ENCODE measurements around the gene MTUS2. TPM values are rescaled to one million over a fixed set of nuclear protein-coding genes. Genes with fewer than 3 reads are reported as not detected.
A peak's percentile ranks its signal among the peaks of the same experiment; 100 is the strongest.

The MTUS2 gene
- total and polyA plus RNA-seq, 8 donors = 0.12 to 28.1 (median 3.5) TPM; not detected in 1

- H3K27me3 ChIP-seq = peaks cover 4 to 74% (median 34%) of the 10 kb centered on the region in 3 donors
- H3K4me3 ChIP-seq = peak overlapping the region; percentile 14 to 48 (median 35)
- TF ChIP-seq POLR2AphosphoS5 (IDR thresholded peaks at IDR 0.05) (no peak), EP300 (IDR thresholded peaks at IDR 0.05) (no peak), POLR2A (IDR thresholded peaks at IDR 0.05) (no peak), CTCF (IDR thresholded peaks at IDR 0.05) (no peak)
- H3K36me3 ChIP-seq = no peaks in the 10 kb centered on the region
- DNase-seq = peak in 1 of 2 donors; percentile 44
- WGBS, 5 donors = 3 to 7% (median 5%) methylated on average over 18 to 29 of the region's 29 CpGs
- no peak overlapping the region for H3K27ac ChIP-seq
- peaks cover 6 to 15% (median 13%) of the 10 kb centered on the region in 4 donors for H3K4me1 ChIP-seq
- intact Hi-C loops (cut with DNase I; ENCODE audit: low total_unique reads) = no loop called here
- peaks cover 0 to 18% (median 12%) of the 10 kb centered on the region in 4 donors for H3K9me3 ChIP-seq
These were observed 951 bp upstream of the MTUS2 start for GRCh38 chr13:28819046-28819730.

GRCh38 chr13:28819735-28820098 lies 422 bp upstream of the MTUS2 start:
- Histone ChIP-seq H3K4me3 (peak overlapping the region; percentile 31 to 48 (median 40)), H3K27ac (no peak overlapping the region), H3K9me3 (peaks cover 0 to 18% (median 12%) of the 10 kb centered on the region in 4 donors), H3K36me3 (no peaks in the 10 kb centered on the region), H3K4me1 (peaks cover 6 to 15% (median 13%) of the 10 kb centered on the region in 4 donors), H3K27me3 (peaks cover 4 to 74% (median 34%) of the 10 kb centered on the region in 3 donors)
- 0 to 4% (median 1%) methylated on average over 1 to 53 of the region's 55 CpGs for WGBS, 5 donors
- TF ChIP-seq POLR2AphosphoS5 (IDR thresholded peaks at IDR 0.05) (no peak), EP300 (IDR thresholded peaks at IDR 0.05) (no peak), POLR2A (IDR thresholded peaks at IDR 0.05) (no peak), CTCF (IDR thresholded peaks at IDR 0.05) (peak in 2 of 7 experiments; percentile 8 to 15)
- DNase-seq = peak; percentile 27 to 88
- intact Hi-C loops (cut with DNase I; ENCODE audit: low total_unique reads) = no loop called here

GRCh38 chr13:28822151-28822550 lies 2.0 kb downstream of the MTUS2 start:
- Histone ChIP-seq H3K27ac (no peak overlapping the region), H3K9me3 (peaks cover 0 to 8% (median 4%) of the 10 kb centered on the region in 4 donors), H3K36me3 (no peaks in the 10 kb centered on the region), H3K27me3 (peaks cover 4 to 63% (median 31%) of the 10 kb centered on the region in 3 donors), H3K4me3 (no peak overlapping the region), H3K4me1 (peaks cover 6 to 15% (median 13%) of the 10 kb centered on the region in 4 donors)
- 83 to 91% (median 89%) methylated on average over 5 of the region's 5 CpGs for WGBS, 5 donors
- intact Hi-C loops (cut with DNase I; ENCODE audit: low total_unique reads) = no loop called here
- no peak for DNase-seq
- TF ChIP-seq POLR2AphosphoS5 (IDR thresholded peaks at IDR 0.05) (no peak), EP300 (IDR thresholded peaks at IDR 0.05) (no peak), CTCF (IDR thresholded peaks at IDR 0.05) (no peak), POLR2A (IDR thresholded peaks at IDR 0.05) (no peak)

GRCh38 chr13:28822801-28823200 lies 2.7 kb downstream of the MTUS2 start:
- no peak for DNase-seq
- Histone ChIP-seq H3K27me3 (peaks cover 4 to 57% (median 26%) of the 10 kb centered on the region in 3 donors), H3K4me3 (no peak overlapping the region), H3K9me3 (peaks cover 0 to 6% (median 4%) of the 10 kb centered on the region in 4 donors), H3K36me3 (no peaks in the 10 kb centered on the region), H3K27ac (no peak overlapping the region), H3K4me1 (peaks cover 6 to 15% (median 13%) of the 10 kb centered on the region in 4 donors)
- WGBS, 5 donors = 66 to 80% (median 75%) methylated on average over 3 of the region's 3 CpGs
- intact Hi-C loops (cut with DNase I; ENCODE audit: low total_unique reads) = no loop called here
- TF ChIP-seq CTCF (IDR thresholded peaks at IDR 0.05) = no peak

All from stomach (tissue), 9 donors.